NB4 (cell line): Measurements from ENCODE around the gene KCNJ11.

Experiments
- CTCF ChIP-seq: IDR thresholded peaks from one replicate; pipeline ENCODE4 v1.5.1; 2012; ENCODE audit warnings: low read depth, low read length
- MAX ChIP-seq: IDR thresholded peaks from 2 replicates; pipeline ENCODE4 v1.6.1; 2011; ENCODE audit warnings: low read depth, low read length
- POLR2A ChIP-seq: IDR thresholded peaks from 2 replicates; pipeline ENCODE4 v1.6.1; 2011; ENCODE audit warnings: mild to moderate bottlenecking; ENCODE audit not compliant: insufficient read length; ENCODE audit errors: extremely low read depth

GRCh38 chr11:17393472-17393871 lies 5.0 kb upstream of the KCNJ11 start:
- no peak for TF ChIP-seq CTCF
- no peak for TF ChIP-seq POLR2A
- no peak for TF ChIP-seq MAX
